GM18508 (cell line): ENCODE results near the gene CTNNA3.

ENCODE experiments used
- ATAC-seq: cut with Tn5 transposase; IDR thresholded peaks from one replicate; pipeline ENCODE4 v1.9.1; 2021; ENCODE audit warnings: moderate number of reproducible peaks; ENCODE audit not compliant: insufficient read depth, unreplicated experiment

Gene CTNNA3

DNA sequence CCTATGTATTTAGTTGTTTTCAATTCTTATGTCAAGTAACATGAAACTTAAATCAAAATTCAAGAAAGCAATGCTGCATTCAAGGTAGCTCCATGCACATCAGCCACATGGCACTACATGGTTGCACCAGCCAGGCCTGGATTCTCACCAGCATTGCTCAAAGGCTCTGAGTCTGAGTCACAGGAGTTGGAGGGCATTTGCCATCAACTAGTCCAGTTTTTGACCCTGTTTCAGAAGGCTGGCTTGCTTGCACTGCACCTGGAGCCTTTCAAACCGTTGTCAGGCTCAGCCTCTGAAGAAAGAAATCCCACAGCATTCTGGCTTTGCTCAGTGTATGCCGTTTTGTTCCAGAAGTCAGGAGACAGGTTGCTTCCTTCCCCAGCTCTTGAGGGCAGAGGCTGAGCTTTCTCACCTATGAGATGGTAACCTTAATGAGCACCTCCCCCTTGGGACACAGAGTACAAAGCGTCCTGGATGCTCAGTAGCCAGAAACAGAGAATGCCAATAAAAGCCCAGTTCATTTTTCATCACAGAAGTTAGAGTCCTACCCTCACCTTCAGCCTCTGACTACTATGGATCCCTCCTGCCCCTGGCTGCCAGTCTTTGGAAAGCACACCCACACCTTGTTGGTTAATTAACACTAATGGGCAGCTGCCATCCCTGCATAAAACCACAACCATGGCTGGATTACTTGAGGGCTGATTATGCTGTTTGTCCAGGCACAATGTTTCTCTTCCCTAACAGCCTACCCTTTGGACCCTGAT is 1058.5 kb downstream of the CTNNA3 start:
- ATAC-seq: no peak

DNA sequence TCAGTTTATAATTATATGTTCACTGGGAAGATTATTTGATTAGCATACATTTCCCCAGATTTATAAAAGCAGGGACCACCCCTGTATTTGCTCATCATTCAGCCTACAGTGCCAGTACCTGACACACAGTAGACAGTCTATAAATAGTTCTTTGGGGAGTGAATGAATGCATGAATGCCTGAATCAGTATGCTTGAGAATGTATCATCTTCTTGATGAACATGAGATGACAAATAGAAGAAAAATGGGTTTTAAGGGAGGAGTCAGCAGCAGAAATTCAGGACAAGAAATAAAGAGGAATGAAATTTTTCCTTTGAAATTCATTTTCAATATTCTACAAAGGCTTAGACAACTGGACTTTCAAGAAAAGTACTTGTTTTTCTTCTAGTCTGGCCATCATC is 1066.0 kb downstream of the CTNNA3 start:
- ATAC-seq: no peak

DNA sequence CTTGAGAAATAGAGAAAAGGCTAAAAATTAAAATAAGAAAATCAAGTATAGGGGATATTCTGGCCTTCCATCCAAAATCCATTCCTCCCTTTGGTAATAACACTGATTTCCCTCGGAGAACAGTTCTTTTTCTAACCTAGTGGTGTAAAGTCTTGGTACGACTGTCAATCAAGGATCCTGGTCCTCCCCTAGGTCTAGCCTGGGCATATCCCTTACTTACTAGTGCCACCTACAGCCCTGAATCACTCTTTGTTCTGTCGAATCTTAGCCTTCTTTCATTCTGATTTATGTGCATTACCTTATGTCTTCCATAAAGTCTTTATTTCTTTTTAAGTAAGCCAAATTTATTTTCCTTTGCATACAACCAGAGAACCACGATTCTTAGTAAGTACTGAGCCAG is 1068.8 kb downstream of the CTNNA3 start:
- ATAC-seq: peak; percentile 59

DNA sequence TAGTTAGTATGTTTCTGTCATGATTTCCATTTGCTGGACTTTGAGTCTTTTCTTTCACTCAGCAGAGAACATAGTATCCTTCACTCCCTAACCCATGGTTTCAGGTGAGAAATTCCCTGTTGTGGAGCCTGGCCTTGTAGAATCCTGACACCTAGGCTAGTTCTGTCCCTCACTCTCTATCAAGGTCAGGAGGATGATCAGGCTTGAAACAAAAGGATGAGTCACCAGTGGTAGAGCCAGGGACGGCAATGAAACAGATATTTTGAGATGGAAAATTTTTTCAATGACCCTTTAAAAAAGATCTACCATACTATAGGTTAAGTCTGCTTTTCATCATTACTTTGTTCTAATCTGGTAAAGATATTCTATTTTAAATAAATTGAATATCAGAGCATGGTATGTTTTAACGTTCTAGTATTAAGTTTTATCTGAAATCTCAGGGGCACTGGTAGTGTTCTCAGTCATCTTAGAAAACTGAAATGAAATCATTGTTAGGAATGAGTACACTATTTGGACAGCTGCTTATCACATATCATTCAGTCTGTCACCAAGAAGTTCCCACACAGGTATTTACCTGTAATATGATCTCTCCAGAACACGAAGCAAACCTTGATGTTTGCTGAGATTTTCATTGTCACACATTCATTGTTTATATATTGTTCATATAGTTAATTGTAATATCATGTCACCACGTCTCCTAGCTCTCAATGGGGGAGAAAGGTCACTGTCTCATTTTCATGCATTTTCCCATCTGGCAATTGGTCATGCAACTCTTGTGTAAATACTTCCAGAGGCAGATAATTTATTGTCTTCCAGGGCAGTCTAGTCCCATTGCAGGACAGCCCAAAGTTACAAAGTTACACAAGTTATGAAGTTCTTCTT is 1070.0 kb downstream of the CTNNA3 start:
- no peak for ATAC-seq

DNA sequence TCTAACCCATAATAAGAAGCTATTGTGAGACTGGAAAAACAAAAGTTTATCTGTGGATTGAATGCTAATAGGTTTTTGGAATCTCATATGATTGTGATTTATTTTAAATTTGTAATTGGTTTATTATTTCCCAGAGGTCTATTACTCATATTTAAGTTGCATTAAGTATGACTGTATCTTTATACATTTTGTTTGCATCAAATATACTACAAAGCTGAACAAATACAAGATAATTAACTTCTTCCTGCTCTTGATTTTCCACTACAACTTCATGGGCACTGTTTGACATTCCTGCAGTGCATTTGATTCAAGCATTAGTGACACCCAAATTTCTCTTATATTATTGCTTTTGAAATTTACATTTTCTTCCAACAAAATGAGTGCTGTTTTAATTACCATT is 1073.9 kb downstream of the CTNNA3 start:
- ATAC-seq: no peak

DNA sequence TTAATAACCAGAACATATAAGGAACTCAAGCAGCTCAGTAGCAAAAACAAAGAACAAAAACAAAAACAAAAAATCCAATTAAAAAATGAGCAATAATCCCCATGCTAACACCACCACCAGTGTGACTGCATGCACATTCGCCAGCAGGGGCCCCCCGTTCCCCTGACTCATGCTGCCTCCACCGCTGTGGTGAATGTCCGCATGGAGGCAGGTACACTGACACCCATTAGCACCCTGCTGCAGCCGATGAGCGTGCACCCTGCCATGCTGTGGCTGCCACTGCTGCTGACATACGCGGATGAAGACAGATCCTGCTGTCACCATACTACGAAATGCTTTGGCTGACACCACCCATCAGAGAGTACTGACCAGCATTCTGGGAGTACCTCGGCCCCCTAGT is 1091.8 kb downstream of the CTNNA3 start:
- no peak for ATAC-seq

DNA sequence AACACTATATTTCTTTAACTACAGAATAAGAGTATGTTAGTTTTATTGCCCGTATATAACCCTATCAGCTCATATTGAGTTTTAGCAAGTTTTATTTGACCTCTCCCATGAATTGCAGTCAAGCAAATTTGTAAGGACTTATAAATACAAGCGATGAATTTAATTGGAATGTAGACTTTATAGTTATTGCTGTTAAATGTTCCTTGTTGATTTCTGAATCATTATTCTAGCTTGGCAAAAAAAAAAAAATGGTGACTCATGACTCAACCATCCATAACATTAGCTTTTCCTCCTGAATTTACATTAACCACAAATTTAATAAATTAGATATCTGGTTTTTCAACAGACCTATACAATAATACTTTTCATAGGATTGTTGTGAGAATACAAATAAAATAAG is 1104.1 kb downstream of the CTNNA3 start:
- no peak for ATAC-seq

DNA sequence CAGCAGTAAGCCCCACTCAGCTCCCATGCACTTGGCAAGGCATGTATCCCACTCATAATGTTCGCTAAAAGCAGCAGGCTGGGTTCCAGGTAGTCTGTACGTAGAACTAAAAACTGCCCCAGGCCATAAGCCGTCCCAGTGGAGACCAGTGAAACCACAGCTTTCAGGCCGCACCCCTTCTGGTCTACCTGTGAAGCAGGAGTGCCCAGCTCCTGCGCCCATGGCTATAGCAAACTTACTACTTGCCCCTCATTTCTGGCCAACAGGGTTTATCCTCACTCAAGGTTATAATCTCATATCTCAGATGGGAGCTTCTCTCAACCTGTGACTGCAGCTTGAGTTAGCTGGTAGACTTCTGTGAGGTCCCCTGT is 1108.3 kb downstream of the CTNNA3 start:
- ATAC-seq: no peak

DNA sequence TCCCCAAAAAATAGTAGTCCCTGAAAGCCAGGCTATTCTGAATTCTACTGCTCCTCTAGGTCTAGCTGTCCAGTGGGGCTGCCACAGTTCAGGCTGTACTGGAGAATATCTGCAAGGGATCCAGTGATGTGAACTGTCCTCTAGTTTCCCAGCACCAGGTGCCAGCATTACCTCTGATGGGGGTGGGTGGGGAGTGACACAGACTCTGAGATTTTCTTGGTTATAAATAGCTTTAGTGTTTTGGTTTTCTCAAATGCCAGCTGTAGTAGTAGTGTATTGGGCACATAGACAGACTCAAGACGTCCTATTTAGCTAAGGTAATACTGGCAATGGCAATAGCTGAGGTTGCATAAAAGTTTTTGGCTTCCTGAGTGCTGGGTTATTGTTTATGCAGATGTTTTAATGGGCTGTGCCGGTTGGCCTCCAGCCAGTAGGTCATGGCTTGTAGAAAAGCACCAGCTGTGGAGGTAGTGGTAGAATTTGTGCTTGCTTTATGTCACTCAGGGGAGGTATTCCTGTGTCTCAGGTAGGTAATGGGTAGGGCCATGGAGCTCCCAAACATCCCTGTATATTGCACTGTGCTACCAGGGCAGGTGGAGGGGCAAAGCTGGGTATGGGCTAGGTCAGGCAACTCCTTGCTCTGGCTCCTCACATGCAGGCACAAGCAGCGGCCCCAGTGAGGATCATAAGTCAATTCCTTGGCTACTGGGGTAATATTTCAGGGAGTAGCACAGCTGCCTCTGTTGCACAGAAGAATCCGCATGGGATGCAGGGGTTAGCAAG is 1108.9 kb downstream of the CTNNA3 start:
- no peak for ATAC-seq

DNA sequence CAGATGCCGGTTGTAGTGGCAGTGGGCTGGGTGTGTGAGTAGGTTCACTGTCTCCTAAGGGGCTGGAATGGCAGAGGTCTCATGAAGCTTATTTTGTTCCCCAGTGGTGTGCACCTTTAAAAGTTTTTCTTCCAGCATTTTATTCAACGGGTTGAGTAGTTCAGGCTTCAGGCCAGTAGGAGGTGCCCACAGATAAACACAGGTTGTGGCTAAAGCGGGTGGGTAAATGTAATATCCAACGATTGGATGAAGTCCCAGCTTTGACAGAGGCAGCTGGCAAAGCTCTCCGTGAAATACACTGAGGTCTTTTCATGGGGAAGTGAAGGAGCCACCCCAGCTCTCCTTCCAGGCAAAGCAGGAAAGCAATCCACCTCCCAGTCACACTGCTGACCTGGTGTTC is 1109.9 kb downstream of the CTNNA3 start:
- ATAC-seq: no peak

DNA sequence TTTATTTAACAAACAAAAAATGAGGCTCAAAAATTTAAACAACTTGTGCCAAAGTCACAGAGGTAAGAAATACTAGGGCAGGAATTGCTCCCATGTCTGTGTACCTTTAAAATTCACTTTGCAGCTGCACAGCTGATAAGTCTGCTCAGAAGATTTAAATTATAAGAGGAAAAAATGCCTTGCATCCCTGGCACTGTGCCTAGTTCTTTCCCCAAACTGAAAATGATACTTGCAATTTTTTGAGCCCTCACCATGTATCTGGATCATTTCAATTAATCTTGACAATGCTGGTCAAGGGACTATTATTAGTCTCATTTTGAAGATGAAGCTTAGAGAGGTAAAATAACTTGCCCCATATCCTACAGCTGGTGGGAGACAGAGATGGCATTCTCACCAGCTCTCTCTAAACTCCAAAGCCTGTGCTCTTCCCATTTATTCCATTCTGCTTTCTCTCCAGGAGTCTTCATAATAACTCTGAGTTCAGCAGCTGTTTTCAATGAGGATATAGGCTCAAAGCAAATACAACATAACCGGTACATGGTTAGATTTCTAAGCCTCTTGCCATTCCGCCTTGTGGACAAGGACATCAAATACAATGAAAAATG is 1120.6 kb downstream of the CTNNA3 start:
- ATAC-seq: no peak

DNA sequence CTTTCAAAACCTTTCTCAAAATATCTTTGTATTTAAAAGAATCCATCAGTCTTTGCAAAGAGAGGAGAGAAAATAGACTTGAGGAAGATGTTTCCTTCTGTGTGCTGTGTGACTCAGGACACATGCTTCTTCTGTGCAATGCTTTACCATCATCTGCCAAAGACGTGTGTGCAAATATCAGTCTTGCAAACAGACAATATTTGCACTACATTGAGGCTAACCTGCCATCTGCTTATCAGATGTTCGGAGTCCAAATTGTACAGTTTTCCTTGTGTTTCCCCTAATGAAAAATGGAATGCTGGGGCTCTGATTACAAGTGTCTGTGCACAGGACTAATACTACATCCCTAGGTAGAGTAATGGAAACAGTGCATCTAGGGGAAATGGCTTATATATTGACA is 1123.3 kb downstream of the CTNNA3 start:
- no peak for ATAC-seq

DNA sequence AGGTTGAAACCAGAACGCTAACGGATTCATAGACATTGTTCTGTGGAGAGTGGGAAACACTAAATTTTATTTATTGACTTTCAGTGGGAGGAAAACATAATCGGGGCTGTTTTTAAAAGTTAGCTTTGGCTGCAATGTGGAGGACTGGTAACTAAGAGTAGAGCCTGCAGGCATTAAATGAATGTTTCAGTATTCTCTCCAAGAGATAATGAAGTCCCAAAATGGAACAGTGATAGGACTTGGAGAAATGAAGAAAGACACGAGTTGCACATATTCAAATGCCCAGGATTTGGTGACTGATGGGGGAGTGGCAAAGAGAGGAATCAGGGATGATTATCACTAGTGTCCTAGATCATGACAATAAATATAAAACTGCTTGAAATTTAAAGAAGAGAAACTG is 1130.0 kb downstream of the CTNNA3 start:
- no peak for ATAC-seq

DNA sequence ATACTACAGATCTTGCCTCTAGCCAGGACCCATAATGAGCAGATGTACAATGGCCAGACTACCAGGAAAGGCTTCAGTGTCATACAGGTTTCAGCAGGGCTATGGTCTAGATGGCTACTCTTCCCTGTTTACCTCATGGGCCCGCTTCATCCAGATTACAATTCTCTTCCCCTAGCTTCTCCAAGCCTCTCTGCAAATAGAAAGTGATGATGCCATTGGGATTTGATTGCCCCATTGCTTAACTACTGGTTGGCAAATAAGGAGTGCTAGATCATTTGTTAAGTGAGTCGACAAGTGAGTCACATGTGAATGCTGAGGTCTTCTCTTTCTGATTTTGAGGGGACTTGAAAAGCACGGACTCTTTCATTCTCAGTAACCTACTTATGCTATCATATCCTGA is 1131.7 kb downstream of the CTNNA3 start:
- ATAC-seq: no peak

DNA sequence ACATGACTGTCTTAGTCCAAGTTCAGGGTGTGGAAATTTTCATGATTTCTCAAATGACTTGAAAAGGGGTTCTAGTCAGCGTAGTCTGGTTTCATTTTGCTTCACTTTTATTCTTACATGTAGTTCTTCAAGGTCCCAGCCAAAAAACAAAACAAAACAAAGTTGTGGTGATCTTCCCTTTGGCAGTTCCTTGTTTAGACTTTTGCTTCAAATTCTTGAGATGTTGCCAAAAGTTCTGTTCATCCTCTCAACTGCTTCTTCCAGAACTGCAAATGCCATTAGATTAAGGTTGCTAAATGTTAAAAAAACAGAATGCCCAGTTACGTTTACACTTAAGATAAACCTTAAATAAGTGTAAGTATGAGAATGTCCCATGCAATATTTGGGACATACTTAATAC is 1140.9 kb downstream of the CTNNA3 start:
- ATAC-seq: no peak

DNA sequence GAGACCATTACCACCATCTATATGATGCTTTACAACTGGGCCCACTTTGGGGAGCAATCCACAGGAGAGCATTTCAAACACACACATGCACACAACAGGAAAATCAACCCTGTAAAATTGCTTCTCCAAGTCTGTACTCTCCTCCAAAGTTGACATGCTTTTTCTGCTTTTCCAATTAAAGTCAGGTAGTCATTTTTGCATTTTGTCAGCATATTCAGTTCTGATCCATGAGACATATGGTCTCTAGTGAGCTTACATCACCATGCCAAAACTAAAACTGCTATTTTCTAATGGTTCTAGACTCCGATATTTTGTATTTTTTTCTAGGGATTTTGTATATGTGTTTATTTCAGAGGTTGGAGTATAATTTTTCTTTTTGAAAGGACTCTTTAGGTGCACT is 1143.7 kb downstream of the CTNNA3 start:
- ATAC-seq: no peak

DNA sequence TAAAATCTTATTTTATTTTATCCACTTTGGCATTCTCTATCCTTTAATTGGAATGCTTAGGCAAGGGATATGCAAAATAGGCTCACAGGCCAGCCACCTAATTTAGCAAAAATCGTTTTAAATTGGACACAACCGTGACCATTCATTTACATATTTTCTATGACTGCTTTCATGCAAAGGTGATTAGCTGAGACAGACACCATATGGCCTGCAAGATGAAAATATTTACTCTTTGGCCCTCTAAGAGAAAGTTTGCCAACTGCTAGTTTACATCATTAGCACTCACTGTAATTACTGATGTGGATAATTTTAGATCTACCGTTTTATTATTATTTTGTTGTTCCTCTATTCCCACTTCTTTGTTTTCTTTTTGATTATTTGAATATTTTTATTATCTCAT is 1145.6 kb downstream of the CTNNA3 start:
- no peak for ATAC-seq

DNA sequence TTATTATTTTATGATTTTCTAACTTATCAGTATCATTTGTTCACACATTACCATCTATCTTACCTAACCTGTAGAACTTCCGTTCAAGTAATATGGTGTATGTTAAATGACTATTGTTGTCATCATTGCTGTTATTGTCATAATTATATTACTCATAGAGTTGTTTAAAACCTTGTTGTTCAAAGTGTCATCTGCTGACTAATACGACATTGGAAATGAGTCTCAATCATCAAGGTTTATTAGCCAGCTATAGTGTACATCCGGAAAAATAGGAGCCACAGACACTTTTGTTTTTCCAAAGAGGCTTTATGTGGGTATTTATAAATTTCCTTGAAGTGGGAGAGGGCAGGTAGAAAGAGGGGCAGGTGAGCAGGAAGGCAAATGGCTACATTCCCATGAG is 1157.1 kb downstream of the CTNNA3 start:
- ATAC-seq: no peak

DNA sequence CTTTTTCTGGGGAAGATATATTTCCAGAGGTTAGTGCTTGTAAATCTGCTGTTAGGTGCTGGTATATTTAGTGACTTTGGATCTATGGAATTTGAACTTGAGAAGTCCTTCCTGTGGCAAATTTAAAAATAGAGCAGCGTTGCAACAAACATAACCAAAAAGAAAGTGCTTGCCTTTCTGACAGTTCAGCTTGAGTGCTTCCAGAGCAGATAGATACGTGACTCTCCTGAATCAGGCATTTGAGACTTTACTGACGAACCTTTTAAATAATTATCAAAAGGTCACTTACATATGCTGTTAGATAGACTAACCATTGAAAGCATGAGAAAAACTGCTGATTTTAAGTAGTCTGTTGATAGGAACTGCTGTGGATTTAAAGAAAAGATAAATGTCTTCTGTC is 1157.6 kb downstream of the CTNNA3 start:
- ATAC-seq: no peak

DNA sequence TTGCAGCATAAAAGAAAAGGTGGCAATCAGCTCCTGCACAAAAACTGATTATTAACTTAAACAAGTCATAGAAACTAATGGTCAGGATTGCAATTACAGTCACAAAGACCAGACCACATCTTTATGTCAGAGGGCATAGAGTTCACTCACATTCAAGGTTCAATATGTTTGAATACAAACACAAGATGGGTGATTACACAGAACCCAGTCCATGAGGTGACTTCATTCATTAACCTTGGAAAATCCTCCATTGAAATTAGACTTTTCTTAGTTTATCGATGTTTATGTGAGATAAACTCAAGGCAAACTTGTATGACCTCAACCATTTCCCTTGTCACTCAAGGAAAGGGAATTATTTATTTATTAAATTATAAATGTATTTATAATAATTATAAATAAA is 1158.8 kb downstream of the CTNNA3 start:
- ATAC-seq: no peak

DNA sequence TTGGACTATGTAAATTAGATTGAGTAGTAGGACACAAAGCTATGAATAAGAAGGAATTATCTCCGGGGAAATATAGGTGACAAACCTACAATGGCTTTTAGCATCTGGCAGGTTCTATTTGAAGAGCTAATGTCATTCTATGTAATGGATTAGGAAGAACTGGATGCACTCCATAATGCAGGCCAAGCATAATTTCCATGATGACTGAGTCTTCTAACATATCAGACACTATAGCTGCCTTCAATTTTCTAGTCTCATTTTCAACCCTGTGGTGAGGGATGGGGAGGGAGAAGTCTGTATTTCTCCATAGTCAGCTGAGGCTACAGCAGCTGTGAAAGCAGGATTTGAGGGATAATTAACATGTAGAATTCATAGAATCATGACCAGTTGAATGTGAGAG is 1160.6 kb downstream of the CTNNA3 start:
- ATAC-seq: no peak
